Panc1 (cell line): ENCODE data around the gene SLC6A6.

Source experiments
- CTCF ChIP-seq: fragments of 450-650 bp; IDR thresholded peaks from 2 replicates; pipeline ENCODE4 v1.5.1; 2017; ENCODE audit warnings: mild to moderate bottlenecking
- POLR2AphosphoS5 ChIP-seq: IDR thresholded peaks from 2 replicates; pipeline ENCODE4 v1.6.1; 2012; ENCODE audit warnings: mild to moderate bottlenecking, low read depth, low read length, moderate library complexity
- REST ChIP-seq, 2 experiments: IDR thresholded peaks; 2 replicates each; pipeline ENCODE4 v1.6.1; 2011 to 2012; ENCODE audit warnings: low read depth in 2 of 2, control low read depth in 1 of 2, low read length in 1 of 2, mild to moderate bottlenecking in 1 of 2, moderate library complexity in 1 of 2; ENCODE audit not compliant: insufficient read depth in 1 of 2
- SIN3A ChIP-seq: IDR thresholded peaks from 2 replicates; pipeline ENCODE4 v1.6.1; 2012; ENCODE audit warnings: low read depth, mild to moderate bottlenecking, low read length, moderate library complexity, borderline replicate concordance; ENCODE audit not compliant: insufficient read depth
- TCF7L2 ChIP-seq: IDR thresholded peaks from 2 replicates; pipeline ENCODE4 v1.6.1; 2011; ENCODE audit warnings: mild to moderate bottlenecking, low read depth, low read length, inconsistent platforms

- TF ChIP-seq CTCF (no peak), POLR2AphosphoS5 (no peak), SIN3A (no peak), TCF7L2 (no peak), REST (IDR thresholded peaks at IDR 0.05; ENCODE audit: insufficient read depth in 1 of 2, low read depth in 2 of 2, low read length in 1 of 2) (no peak)
Measured at GRCh38 chr3:14478956-14479550, 76.6 kb downstream of the SLC6A6 start.
